Memory B cell (primary cell): Measurements from ENCODE around the gene ZNF609.
A peak's percentile ranks its signal among the peaks of the same experiment; 100 is the strongest.

Experiments used
- ATAC-seq: fragments of 150-1000 bp; cut with Tn5 transposase; 2 replicates; pipeline ENCODE4 v1.10.0; 2021; ENCODE audit warnings: low read depth, mild to moderate bottlenecking, moderate library complexity
- DNase-seq, 2 donors: peaks; one replicate each; pipeline ENCODE4 v3.0.0; 2022; ENCODE audit warnings: low spot score in 2 of 2
- H3K27ac Mint-ChIP-seq: one replicate; pipeline ENCODE4 v1.8.0; 2022; ENCODE audit warnings: mild to moderate bottlenecking, moderate library complexity, mixed read lengths
- H3K27me3 Mint-ChIP-seq: one replicate; pipeline ENCODE4 v1.8.0; 2022; ENCODE audit warnings: mixed read lengths
- H3K36me3 Mint-ChIP-seq: one replicate; pipeline ENCODE4 v1.8.0; 2022; ENCODE audit warnings: mild to moderate bottlenecking, mixed read lengths
- H3K4me1 Mint-ChIP-seq: one replicate; pipeline ENCODE4 v1.8.0; 2022; ENCODE audit warnings: mixed read lengths
- H3K4me3 Mint-ChIP-seq: one replicate; pipeline ENCODE4 v1.8.0; 2022; ENCODE audit warnings: mild to moderate bottlenecking, moderate library complexity, mixed read lengths
- H3K9me3 Mint-ChIP-seq: one replicate; pipeline ENCODE4 v1.8.0; 2022; ENCODE audit warnings: mixed read lengths

ZNF609 gene

DNA sequence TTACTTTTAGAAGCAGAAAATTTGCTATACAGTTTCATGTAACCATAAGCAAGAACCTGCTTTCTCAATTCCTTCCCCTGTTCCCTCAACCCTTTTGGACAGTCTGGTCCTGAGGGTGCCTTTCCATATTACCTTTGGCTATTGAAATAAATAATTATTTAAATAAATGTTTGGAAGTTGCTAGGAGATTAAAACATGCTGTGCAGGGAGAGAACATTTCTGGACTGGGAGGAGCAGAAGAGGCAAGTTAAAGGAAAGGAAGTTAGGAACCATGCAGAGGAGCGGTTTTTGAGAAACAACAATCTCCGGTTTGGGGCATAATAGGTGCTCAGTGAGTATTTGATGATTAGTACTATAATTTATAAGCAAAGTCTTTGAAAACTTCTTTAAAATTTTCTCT, 41.8 kb downstream of the ZNF609 start:
- Mint-ChIP-seq H3K9me3 (no peaks in the 10 kb centered on the region), H3K4me1 (peaks cover 38% of the 10 kb centered on the region), H3K36me3 (peaks cover 25% of the 10 kb centered on the region), H3K27me3 (no peaks in the 10 kb centered on the region), H3K27ac (peak overlapping the region; percentile 67), H3K4me3 (no peak overlapping the region)
- no peak for DNase-seq
- no peak for ATAC-seq

DNA sequence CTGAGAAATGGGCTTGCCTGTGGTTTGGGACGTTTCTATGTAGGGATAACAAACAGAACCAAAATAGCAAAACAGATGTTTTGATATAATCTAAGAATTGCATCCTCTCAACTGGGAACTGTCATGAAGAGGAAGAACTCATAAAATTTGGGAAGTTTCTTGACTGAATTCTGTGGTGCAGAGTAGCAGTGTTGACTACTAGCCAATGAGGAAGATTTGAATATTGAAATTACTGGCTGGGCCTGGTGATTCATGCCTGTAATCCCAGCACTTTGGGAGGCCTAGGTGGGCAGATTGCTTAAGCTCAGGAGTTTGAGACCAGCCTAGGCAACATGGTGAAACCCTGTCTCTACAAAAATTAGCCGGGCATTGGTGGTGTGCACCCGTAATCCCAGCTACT, 42.2 kb downstream of the ZNF609 start:
- Mint-ChIP-seq H3K4me3 (no peak overlapping the region), H3K27me3 (no peaks in the 10 kb centered on the region), H3K4me1 (peaks cover 40% of the 10 kb centered on the region), H3K9me3 (no peaks in the 10 kb centered on the region), H3K27ac (peak overlapping the region; percentile 67), H3K36me3 (peaks cover 23% of the 10 kb centered on the region)
- no peak for DNase-seq
- no peak for ATAC-seq

DNA sequence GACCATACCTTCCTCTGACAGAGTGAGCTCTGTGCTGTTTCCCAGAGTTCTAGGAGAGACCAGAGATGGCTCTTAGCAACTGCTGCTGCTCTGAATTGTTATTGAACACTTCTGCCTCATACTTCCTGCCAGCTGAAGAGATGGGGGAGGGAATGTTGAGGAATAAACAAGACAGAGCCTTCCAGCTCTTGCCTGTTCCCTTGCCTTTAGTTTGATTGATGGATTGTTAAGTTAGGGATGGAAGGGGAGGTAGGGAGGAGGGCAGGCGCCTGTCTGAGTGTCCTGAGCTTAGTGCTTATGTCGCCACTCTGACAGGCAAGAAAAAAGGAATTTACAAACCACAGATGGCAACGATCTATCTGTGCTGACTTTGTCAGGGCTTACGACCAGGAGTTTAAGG, 42.8 kb downstream of the ZNF609 start:
- H3K4me3 Mint-ChIP-seq = no peak overlapping the region
- no peaks in the 10 kb centered on the region for H3K27me3 Mint-ChIP-seq
- H3K36me3 Mint-ChIP-seq = peaks cover 23% of the 10 kb centered on the region
- H3K9me3 Mint-ChIP-seq = no peaks in the 10 kb centered on the region
- H3K4me1 Mint-ChIP-seq = peaks cover 47% of the 10 kb centered on the region
- DNase-seq (no peak), ATAC-seq (no peak)
- H3K27ac Mint-ChIP-seq = peak overlapping the region; percentile 67

DNA sequence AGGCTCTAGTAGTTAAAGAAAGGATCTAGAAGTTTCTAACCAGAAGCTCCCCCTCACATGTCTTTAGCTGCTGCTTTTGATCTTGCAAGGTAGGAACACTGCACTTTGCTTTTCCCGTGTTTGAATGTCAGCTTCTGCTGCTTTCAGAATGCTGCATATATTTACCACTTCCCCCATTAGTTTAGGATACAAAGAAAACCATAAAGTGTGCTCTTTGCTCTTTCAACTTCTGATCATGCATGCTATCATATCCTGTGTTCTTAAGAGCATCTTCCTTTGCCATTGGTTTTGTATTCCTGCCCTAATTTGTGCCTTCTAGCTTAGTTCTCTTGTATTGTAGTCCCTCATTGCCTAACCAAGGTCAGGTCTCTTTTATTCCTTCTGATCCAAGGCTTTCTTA, 43.3 kb downstream of the ZNF609 start:
- H3K36me3 Mint-ChIP-seq = peaks cover 22% of the 10 kb centered on the region
- H3K4me3 Mint-ChIP-seq = peak overlapping the region; percentile 0
- DNase-seq (no peak), ATAC-seq (no peak)
- no peaks in the 10 kb centered on the region for H3K9me3 Mint-ChIP-seq
- peaks cover 46% of the 10 kb centered on the region for H3K4me1 Mint-ChIP-seq
- peak overlapping the region; percentile 67 for H3K27ac Mint-ChIP-seq
- H3K27me3 Mint-ChIP-seq = no peaks in the 10 kb centered on the region

DNA sequence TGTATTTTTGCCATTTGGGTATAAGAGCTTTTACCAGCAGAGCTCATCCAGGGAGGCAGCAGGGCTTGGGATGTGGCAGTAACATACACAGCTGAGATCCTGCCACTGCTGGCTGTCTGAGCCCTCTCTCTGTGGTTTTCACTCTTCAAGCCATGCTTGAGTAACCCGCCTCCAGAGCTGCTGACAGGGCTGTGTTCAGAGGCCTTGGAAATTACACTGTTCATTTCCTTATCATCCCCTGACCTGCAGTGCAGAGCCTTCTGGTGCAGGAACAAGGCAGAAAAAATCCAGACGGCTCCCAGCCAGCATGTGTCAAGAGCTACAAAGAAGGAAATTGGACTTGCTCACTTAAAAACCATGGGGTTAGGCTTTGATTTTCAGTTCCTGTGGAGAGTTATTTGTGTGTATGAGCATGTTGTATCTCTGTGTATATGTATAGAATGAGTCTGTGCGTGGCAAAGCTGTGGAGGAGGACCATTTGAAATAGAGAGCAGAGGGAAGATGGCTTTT, 47.0 kb downstream of the ZNF609 start:
- Mint-ChIP-seq H3K4me1 (peaks cover 31% of the 10 kb centered on the region), H3K27ac (peak overlapping the region; percentile 78), H3K36me3 (peaks cover 5% of the 10 kb centered on the region), H3K27me3 (no peaks in the 10 kb centered on the region), H3K9me3 (no peaks in the 10 kb centered on the region), H3K4me3 (peak overlapping the region; percentile 60)
- DNase-seq = peak in 1 of 2 donors; percentile 16
- ATAC-seq = peak; percentile 85

DNA sequence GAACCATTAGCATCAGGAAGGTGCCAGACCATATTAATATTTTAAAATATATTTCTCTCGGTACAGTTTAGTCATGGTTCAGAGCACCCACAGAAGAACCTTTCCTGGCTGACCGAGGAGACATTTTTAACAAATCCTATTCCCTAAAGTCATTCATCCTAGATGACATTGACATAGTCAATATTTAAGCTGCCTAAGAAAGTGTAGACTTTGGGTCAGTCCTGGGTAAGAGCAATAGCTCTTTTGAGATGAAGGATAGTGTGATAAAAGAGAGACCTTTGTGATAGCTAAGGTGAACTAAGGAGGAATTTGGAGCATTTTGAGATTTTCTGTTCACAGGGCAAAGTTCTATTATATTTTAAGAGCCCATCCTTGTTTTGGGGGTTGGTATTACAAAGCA, 47.5 kb downstream of the ZNF609 start:
- peaks cover 5% of the 10 kb centered on the region for H3K36me3 Mint-ChIP-seq
- ATAC-seq (no peak), DNase-seq (no peak)
- H3K4me3 Mint-ChIP-seq = peak overlapping the region; percentile 60
- H3K9me3 Mint-ChIP-seq = no peaks in the 10 kb centered on the region
- no peaks in the 10 kb centered on the region for H3K27me3 Mint-ChIP-seq
- H3K27ac Mint-ChIP-seq = peak overlapping the region; percentile 78
- peaks cover 28% of the 10 kb centered on the region for H3K4me1 Mint-ChIP-seq

DNA sequence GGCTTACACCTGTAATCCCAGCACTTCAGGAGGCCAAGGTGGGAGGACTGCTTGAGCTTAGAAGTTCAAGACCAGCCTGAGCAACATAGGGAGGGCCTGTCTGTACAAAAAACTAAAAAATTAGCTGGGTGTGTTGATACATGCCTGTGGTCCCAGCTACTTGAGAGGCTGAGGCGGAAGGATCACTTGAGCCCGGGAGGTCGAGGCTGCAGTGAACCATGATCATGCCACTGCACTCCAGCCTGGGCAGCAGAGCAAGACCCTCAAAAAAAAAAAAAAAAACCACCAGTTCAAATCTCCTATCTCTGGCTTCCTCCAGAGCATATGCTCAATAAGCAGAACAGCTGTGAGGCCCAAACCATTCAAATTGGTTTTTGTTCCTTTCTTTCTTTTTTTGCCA, 53.4 kb downstream of the ZNF609 start:
- H3K27ac Mint-ChIP-seq = peak overlapping the region; percentile 60

DNA sequence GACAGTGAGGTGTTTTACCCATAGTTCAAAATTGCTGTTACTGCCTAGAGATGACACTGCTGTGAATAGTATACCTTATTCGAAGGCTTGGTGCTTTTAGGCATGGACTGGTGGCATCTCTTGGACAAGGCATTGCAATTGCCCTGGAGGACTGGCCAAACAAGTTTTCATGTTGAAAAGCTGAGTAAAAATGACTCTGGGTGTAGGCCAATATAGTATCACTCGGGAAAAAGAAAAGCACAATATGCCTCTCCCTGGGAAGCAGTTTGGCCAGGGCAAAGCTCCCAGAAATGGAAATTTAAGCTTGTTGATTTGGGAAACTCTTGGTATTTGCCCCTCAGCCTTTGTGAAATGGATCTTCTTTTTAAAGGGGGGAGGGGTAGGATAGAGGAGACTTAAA, 54.8 kb downstream of the ZNF609 start:
- Mint-ChIP-seq H3K27ac (no peak overlapping the region), H3K4me3 (no peak overlapping the region), H3K27me3 (no peaks in the 10 kb centered on the region), H3K9me3 (no peaks in the 10 kb centered on the region), H3K4me1 (peaks cover 18% of the 10 kb centered on the region), H3K36me3 (peaks cover 8% of the 10 kb centered on the region)
- ATAC-seq = no peak
- DNase-seq = no peak

More for the DNA sequence above, 53.4 kb downstream of the ZNF609 start:
- Mint-ChIP-seq H3K9me3 (no peaks in the 10 kb centered on the region), H3K4me1 (peaks cover 15% of the 10 kb centered on the region), H3K36me3 (peaks cover 11% of the 10 kb centered on the region), H3K27me3 (no peaks in the 10 kb centered on the region), H3K4me3 (no peak overlapping the region)
- no peak for DNase-seq
- ATAC-seq = no peak

DNA sequence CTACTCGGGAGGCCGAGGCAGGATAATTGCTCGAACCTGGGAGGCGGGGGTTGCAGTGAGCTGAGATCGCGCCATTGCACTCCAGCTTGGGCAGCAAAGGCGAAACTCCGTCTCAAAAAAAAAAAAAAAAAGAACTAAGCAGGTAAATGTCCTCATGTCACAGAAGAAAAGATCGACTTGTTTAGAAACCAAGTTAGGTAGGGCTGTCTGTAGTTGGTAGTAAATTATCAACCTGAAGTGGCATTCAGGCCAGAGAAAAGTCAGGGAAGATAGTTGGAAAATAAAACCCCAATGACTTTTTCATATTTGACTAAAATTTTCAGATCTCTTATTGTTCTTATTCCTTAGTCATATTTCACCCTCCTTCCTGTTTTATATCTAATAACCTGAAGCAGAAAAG, 55.4 kb downstream of the ZNF609 start:
- ATAC-seq = no peak
- Mint-ChIP-seq H3K27me3 (no peaks in the 10 kb centered on the region), H3K4me1 (peaks cover 18% of the 10 kb centered on the region), H3K27ac (no peak overlapping the region), H3K4me3 (no peak overlapping the region), H3K36me3 (peaks cover 8% of the 10 kb centered on the region), H3K9me3 (no peaks in the 10 kb centered on the region)
- DNase-seq = no peak

DNA sequence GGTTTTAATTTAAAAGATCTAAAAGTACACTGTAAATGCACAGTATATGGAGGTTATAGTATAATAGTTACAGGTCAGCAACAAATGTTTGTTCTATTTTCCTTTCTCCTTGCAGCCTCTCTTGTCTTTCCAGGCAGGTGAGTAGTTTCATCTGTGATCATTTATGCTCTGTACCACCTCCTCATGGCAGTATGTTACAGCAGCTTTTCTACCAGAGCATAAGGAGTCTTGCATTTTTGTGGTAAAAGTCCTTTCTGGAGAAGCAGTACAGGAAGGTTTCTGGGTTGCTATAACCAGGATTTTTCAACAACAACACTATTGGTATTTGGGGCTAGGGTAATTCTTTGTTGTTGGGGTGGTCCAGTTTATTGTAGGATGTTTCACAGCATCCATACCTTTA, 59.5 kb downstream of the ZNF609 start:
- no peak for ATAC-seq
- Mint-ChIP-seq H3K36me3 (peaks cover 6% of the 10 kb centered on the region), H3K27me3 (no peaks in the 10 kb centered on the region), H3K4me1 (peaks cover 20% of the 10 kb centered on the region), H3K4me3 (no peak overlapping the region), H3K9me3 (no peaks in the 10 kb centered on the region), H3K27ac (peak overlapping the region; percentile 15)
- DNase-seq = no peak

DNA sequence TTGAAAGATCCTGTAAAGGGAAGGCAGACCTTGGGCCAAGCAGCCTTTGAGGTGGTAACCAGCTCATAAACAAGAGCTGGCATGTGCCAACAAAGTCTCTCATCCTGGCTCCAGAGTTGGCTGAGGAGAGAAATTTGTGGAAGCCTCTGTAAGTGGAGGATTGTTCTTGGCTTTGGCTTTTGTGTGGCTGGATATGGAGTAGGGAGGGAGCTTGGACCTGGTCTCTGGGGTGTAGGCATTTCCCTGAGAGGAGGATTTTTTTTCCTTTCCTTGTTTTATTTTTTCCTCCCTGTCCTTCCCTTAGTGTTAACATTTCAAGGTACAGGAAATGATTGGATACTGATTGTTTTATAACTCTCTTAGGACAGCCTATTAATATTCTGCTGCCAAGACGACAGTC, 60.8 kb downstream of the ZNF609 start:
- Mint-ChIP-seq H3K4me1 (peaks cover 21% of the 10 kb centered on the region), H3K4me3 (no peak overlapping the region), H3K9me3 (no peaks in the 10 kb centered on the region), H3K36me3 (peaks cover 6% of the 10 kb centered on the region), H3K27ac (no peak overlapping the region), H3K27me3 (no peaks in the 10 kb centered on the region)
- DNase-seq = no peak
- no peak for ATAC-seq

DNA sequence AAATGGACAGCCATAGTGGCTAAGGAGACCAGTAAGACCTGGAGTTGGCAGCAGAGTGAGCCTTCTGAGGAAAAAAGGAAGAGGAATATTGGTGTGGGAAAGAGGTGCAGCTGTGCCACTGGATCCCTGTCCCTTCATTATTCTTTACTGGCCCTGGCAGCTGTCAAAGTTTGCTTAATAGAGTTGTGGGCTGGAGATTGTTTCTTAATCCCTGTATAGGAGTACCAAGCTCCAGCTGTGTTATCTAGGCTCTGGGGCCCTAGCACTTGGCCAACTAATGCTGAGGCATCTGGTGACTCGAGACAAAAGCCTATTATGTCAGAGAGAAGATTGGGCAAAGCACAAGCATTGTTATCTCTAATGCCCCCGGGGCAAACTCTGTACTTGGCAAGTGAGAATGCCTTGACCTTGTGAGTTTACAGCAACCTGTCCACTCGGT, 61.4 kb downstream of the ZNF609 start:
- Mint-ChIP-seq H3K36me3 (peaks cover 6% of the 10 kb centered on the region), H3K27ac (no peak overlapping the region), H3K27me3 (no peaks in the 10 kb centered on the region), H3K4me1 (peaks cover 22% of the 10 kb centered on the region), H3K4me3 (no peak overlapping the region), H3K9me3 (no peaks in the 10 kb centered on the region)
- DNase-seq = no peak
- ATAC-seq = no peak

DNA sequence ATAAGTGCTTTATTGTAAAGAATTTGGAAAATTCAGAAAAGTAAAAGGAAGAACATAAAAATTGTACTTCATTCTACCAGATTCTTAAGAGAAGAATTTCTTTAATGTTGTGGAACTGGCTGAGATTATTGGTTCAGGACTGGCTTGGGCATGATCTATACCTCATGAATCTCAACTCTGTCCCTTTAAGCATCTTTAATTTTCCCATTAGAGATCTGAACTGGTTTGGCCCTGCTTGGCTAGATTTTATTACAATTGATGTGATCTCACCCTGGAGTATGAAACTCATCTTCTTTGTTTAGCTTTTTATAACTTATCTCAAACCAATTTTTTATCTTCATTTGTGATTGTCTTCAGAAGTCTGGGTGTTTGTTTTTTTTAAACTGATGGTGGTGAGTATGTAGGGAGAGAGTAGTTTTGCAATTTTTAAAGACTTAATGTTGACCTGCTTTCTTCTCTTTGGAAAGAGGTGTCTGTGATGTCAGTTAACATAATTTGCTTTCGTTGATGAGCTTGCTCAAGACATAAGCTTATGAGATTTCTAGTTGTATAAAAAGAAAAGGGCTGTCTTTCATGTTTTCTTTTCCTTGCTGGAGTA, 61.9 kb downstream of the ZNF609 start:
- H3K4me1 Mint-ChIP-seq = peaks cover 22% of the 10 kb centered on the region
- no peaks in the 10 kb centered on the region for H3K9me3 Mint-ChIP-seq
- H3K27ac Mint-ChIP-seq = peak overlapping the region; percentile 86
- ATAC-seq (no peak), DNase-seq (no peak)
- H3K4me3 Mint-ChIP-seq = no peak overlapping the region
- no peaks in the 10 kb centered on the region for H3K27me3 Mint-ChIP-seq
- peaks cover 6% of the 10 kb centered on the region for H3K36me3 Mint-ChIP-seq

DNA sequence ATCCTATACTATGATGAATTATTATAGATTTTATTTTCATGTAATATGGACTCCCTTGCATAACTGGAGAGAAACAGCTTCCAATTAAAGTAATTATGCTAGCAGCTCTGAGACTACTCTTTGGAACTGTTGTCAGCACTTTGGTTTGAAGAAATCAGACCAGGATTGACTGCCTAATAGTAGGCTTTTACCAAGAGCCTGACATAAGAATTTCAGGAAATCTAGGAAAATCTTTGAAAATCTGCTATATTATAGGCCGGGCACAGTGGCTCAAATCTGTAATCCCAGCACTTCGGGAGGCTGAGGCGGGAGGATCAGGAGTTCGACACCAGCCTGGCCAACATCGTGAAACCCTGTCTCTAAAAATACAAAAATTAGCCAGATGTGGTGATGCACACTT, 62.9 kb downstream of the ZNF609 start:
- Mint-ChIP-seq H3K4me3 (no peak overlapping the region), H3K36me3 (peaks cover 10% of the 10 kb centered on the region), H3K27ac (no peak overlapping the region), H3K27me3 (no peaks in the 10 kb centered on the region), H3K9me3 (no peaks in the 10 kb centered on the region), H3K4me1 (peaks cover 24% of the 10 kb centered on the region)
- no peak for DNase-seq
- no peak for ATAC-seq

DNA sequence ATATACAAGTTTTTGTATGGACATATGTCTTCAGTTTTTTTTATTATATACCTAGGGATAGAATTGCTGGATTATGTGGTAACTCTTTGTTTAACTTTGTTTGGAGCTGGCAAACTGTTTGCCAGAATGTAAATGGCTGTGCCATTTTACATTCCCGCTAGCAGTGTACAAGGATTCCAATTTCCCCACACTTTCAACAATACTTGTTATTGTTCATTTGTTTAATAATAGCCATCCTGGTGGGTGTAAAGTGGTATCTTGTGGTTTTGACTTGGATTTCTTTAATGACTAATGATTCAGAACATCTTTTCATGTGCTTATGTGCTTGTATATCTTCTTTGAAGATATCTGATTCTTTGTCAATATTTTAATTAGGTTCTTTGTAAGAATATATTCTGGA, 64.4 kb downstream of the ZNF609 start:
- peaks cover 15% of the 10 kb centered on the region for H3K4me1 Mint-ChIP-seq
- ATAC-seq (no peak), DNase-seq (no peak)
- H3K27me3 Mint-ChIP-seq = no peaks in the 10 kb centered on the region
- no peak overlapping the region for H3K4me3 Mint-ChIP-seq
- peaks cover 8% of the 10 kb centered on the region for H3K36me3 Mint-ChIP-seq
- no peak overlapping the region for H3K27ac Mint-ChIP-seq
- H3K9me3 Mint-ChIP-seq = no peaks in the 10 kb centered on the region
